ENCODE results near the gene CSNK1G2.

DNA sequence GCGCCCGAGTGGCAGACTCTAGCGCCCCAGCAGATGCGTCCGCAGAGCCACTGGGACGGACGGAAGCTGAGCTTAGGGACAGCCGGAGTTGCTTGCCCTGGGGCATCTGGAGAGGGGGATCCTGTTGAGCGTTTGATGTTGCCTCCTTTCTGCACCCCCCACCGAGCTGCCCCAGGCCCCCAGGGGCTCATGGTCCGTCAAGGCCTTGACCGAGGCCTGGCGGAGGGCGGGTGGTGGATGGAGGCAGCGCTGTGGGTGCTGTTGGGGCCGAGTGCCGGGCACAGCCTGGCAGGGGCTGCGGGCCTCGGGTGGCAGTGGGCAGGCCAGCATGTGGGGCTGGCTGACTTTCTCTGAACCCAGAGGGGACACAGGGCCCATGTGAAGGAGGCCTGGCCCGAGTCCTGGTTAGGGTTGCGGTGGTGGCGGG lies 2.7 kb downstream of the CSNK1G2 start:
- TF ChIP-seq, protein P1, sequence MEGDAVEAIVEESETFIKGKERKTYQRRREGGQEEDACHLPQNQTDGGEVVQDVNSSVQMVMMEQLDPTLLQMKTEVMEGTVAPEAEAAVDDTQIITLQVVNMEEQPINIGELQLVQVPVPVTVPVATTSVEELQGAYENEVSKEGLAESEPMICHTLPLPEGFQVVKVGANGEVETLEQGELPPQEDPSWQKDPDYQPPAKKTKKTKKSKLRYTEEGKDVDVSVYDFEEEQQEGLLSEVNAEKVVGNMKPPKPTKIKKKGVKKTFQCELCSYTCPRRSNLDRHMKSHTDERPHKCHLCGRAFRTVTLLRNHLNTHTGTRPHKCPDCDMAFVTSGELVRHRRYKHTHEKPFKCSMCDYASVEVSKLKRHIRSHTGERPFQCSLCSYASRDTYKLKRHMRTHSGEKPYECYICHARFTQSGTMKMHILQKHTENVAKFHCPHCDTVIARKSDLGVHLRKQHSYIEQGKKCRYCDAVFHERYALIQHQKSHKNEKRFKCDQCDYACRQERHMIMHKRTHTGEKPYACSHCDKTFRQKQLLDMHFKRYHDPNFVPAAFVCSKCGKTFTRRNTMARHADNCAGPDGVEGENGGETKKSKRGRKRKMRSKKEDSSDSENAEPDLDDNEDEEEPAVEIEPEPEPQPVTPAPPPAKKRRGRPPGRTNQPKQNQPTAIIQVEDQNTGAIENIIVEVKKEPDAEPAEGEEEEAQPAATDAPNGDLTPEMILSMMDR (IDR thresholded peaks at IDR 0.05), result no peak
- no peak for TF ChIP-seq POLR2A (IDR thresholded peaks at IDR 0.05)
